ENCODE data around the gene ZDHHC11. TPM values are rescaled to one million over a fixed set of nuclear protein-coding genes. Genes with fewer than 3 reads are reported as not detected.

The ZDHHC11 gene
- total and polyA plus RNA-seq, 12 donors: 0.57 to 8.6 (median 2.9) TPM; not detected in 2

GRCh38 chr5:867300-867870, 16.6 kb upstream of the ZDHHC11 start:
- WGBS, 4 donors: 92 to 97% (median 96%) methylated on average over 4 to 6 of the region's 6 CpGs
- no peaks in the 10 kb centered on the region for H3K27me3 ChIP-seq
- TF ChIP-seq CTCF (IDR thresholded peaks at IDR 0.05) (no peak), POLR2A (IDR thresholded peaks at IDR 0.05) (no peak)
- H3K36me3 ChIP-seq (replicated peaks in 1 of 2): peaks cover 0 to 85% of the 10 kb centered on the region in 2 donors
- H3K4me1 ChIP-seq (replicated peaks in 1 of 2): no peaks in the 10 kb centered on the region
- no peak overlapping the region for H3K27ac ChIP-seq
- no peak overlapping the region for H3K4me3 ChIP-seq
- intact Hi-C loops (cut with DNase I): no loop called here
- no peaks in the 10 kb centered on the region for H3K9me3 ChIP-seq (replicated peaks in 1 of 3)
- no peak for DNase-seq

GRCh38 chr5:865771-866170, 15.0 kb upstream of the ZDHHC11 start:
- no peak for TF ChIP-seq POLR2A (IDR thresholded peaks at IDR 0.05)
- no peak for TF ChIP-seq CTCF (IDR thresholded peaks at IDR 0.05)
- no peaks in the 10 kb centered on the region for H3K27me3 ChIP-seq
- H3K4me3 ChIP-seq: no peak overlapping the region
- no peak overlapping the region for H3K27ac ChIP-seq
- WGBS, 4 donors: 91 to 100% (median 98%) methylated on average over 5 to 10 of the region's 10 CpGs
- peaks cover 0 to 69% of the 10 kb centered on the region in 2 donors for H3K36me3 ChIP-seq (replicated peaks in 1 of 2)
- H3K9me3 ChIP-seq (replicated peaks in 1 of 3): no peaks in the 10 kb centered on the region
- DNase-seq: no peak
- intact Hi-C loops (cut with DNase I): loop anchor here in 1 of 2 donors (1.0 kb wide), 1 partner anchor 46 kb away; no protein-coding TSS in a partner anchor
- no peaks in the 10 kb centered on the region for H3K4me1 ChIP-seq (replicated peaks in 1 of 2)

GRCh38 chr5:865168-865521, 14.4 kb upstream of the ZDHHC11 start:
- no peak for DNase-seq
- 75 to 87% (median 82%) methylated on average over 5 to 24 of the region's 24 CpGs for WGBS, 4 donors
- no peak overlapping the region for H3K4me3 ChIP-seq

More at GRCh38 chr5:865168-865521, 14.4 kb upstream of the ZDHHC11 start:
- H3K27ac ChIP-seq: no peak overlapping the region
- intact Hi-C loops (cut with DNase I): loop anchor here in 1 of 2 donors (1.0 kb wide), 1 partner anchor 46 kb away; no protein-coding TSS in a partner anchor
- no peaks in the 10 kb centered on the region for H3K27me3 ChIP-seq
- TF ChIP-seq CTCF (IDR thresholded peaks at IDR 0.05) (no peak), POLR2A (IDR thresholded peaks at IDR 0.05) (no peak)
- H3K36me3 ChIP-seq (replicated peaks in 1 of 2): peaks cover 0 to 63% of the 10 kb centered on the region in 2 donors
- no peaks in the 10 kb centered on the region for H3K4me1 ChIP-seq (replicated peaks in 1 of 2)
- no peaks in the 10 kb centered on the region for H3K9me3 ChIP-seq (replicated peaks in 1 of 3)
